HCT116 (cell line): ENCODE data around the gene TFB1M. TPM values are rescaled to one million over a fixed set of nuclear protein-coding genes. Genes with fewer than 3 reads are reported as not detected.
"Not testable (repeated sequence)": the region's sequence is repeated elsewhere in the genome, so short reads cannot be mapped to it uniquely, and the experiment has no call there.

ENCODE experiments used
- ATAC-seq: fragments of 200-7000 bp; cut with Tn5 transposase; 2 replicates; pipeline ENCODE4 v1.9.1; 2020; ENCODE audit warnings: mild to moderate bottlenecking, moderate library complexity
- BruUV-seq: library from RNA; stranded (reverse); fragments of 400-500 nt; replicated peaks from 2 replicates; lab custom pipeline; 2021; lab: Mats Ljungman, UMichigan
- CTCF ChIA-PET: fragments of 300-600 bp; sonication (Branson Sonifier 250); formaldehyde crosslinking; loops from one replicate; lab custom pipeline; 2021; ENCODE audit warnings: antibody characterized with exemption; lab: Charles Lee
- POLR2A ChIA-PET: fragments of 300-600, 350-600 bp; sonication (Branson Sonifier 250); formaldehyde crosslinking; loops from one replicate; lab custom pipeline; 2021; ENCODE audit warnings: antibody characterized with exemption; lab: Charles Lee
- RAD21 ChIA-PET, 2 experiments: fragments of 300-600 bp; sonication (Branson Sonifier 250); formaldehyde crosslinking; loops; one replicate each; lab custom pipeline; 2023; ENCODE audit warnings: low total read pairs in 2 of 2; ENCODE audit not compliant: uncharacterized antibody in 2 of 2, unreplicated experiment in 2 of 2, low non-redundant PET in 1 of 2; lab: Charles Lee
- DNase-seq: peaks from one replicate; pipeline ENCODE4 v3.0.0-alpha.2; 2010; ENCODE audit warnings: low read depth, low spot score
- H2AFZ ChIP-seq: fragments of 200-600 bp; shearing (Covaris generic), sonication (generic); 2 replicates; pipeline ENCODE4 v1.6.1; 2017; ENCODE audit warnings: low read depth, mixed run types, mixed read lengths, antibody characterized with exemption, low read length; ENCODE audit not compliant: poor library complexity, severe bottlenecking
- H3K27ac ChIP-seq: 2 replicates; pipeline ENCODE4 v1.5.1; 2012; ENCODE audit warnings: low read depth, low read length
- H3K27me3 ChIP-seq: fragments of 200-600 bp; sonication (generic); 2 replicates; pipeline ENCODE4 v1.6.1; 2016; ENCODE audit warnings: mixed run types, low read length, mixed read lengths; ENCODE audit not compliant: insufficient read depth
- H3K36me3 ChIP-seq, 2 experiments: fragments of 200-500 bp in 1 of 2; fragments of 200-600 bp in 1 of 2; sonication (Bioruptor generic) in 1 of 2; sonication (generic) in 1 of 2; 2 replicates each; pipeline versions ENCODE4 v1.5.1 to v1.6.1; 2014 to 2016; ENCODE audit warnings: low read length in 2 of 2, inconsistent platforms in 1 of 2, mixed read lengths in 1 of 2, mixed run types in 1 of 2; ENCODE audit not compliant: insufficient read depth in 2 of 2, control insufficient read depth in 1 of 2
- H3K4me1 ChIP-seq, 2 experiments: fragments of 200-600 bp in 1 of 2; sonication (generic) in 1 of 2; 2 replicates each; pipeline versions ENCODE4 v1.5.1 to v1.6.1; 2012 to 2017; ENCODE audit warnings: low read length in 2 of 2, inconsistent platforms in 1 of 2, mild to moderate bottlenecking in 1 of 2, mixed read lengths in 1 of 2, mixed run types in 1 of 2, moderate library complexity in 1 of 2; ENCODE audit not compliant: insufficient read depth in 2 of 2, control insufficient read depth in 1 of 2
- H3K4me2 ChIP-seq: fragments of 200-600 bp; sonication (generic); 2 replicates; pipeline ENCODE4 v1.6.1; 2017; ENCODE audit warnings: mixed run types, low read length, mixed read lengths
- H3K4me3 ChIP-seq, 2 experiments: fragments of 200-600 bp in 1 of 2; sonication (generic) in 1 of 2; replicated peaks in 1 of 2; 2 replicates each; pipeline ENCODE4 v1.5.1; 2011 to 2016; ENCODE audit warnings: low read length in 2 of 2, control low read depth in 1 of 2, low read depth in 1 of 2, mild to moderate bottlenecking in 1 of 2, mixed read lengths in 1 of 2, mixed run types in 1 of 2
- H3K79me2 ChIP-seq: fragments of 200-600 bp; sonication (generic); 2 replicates; pipeline ENCODE4 v1.6.1; 2017; ENCODE audit warnings: mild to moderate bottlenecking, mixed run types, low read length, moderate library complexity, mixed read lengths; ENCODE audit not compliant: insufficient read depth
- H3K9ac ChIP-seq: fragments of 200-600 bp; sonication (generic); 2 replicates; pipeline ENCODE4 v1.6.1; 2016; ENCODE audit warnings: low read length, mixed read lengths
- H3K9me2 ChIP-seq: fragments of 200-600 bp; sonication (generic), shearing (Covaris generic); 2 replicates; pipeline ENCODE4 v1.6.1; 2017; ENCODE audit warnings: mixed run types, mild to moderate bottlenecking, moderate library complexity; ENCODE audit not compliant: insufficient read depth
- H3K9me3 ChIP-seq, 2 experiments: fragments of 200-500 bp in 1 of 2; fragments of 200-600 bp in 1 of 2; sonication (Bioruptor generic) in 1 of 2; sonication (generic) in 1 of 2; 2 replicates each; pipeline ENCODE4 v1.6.1; 2014 to 2017; ENCODE audit warnings: low read length in 2 of 2, mixed read lengths in 2 of 2, inconsistent platforms in 1 of 2, low read depth in 1 of 2, mild to moderate bottlenecking in 1 of 2, mixed run types in 1 of 2, moderate library complexity in 1 of 2; ENCODE audit not compliant: control insufficient read depth in 1 of 2, insufficient read depth in 1 of 2
- H4K20me1 ChIP-seq: fragments of 200-600 bp; sonication (generic), shearing (Covaris generic); 2 replicates; pipeline ENCODE4 v1.6.1; 2017; ENCODE audit warnings: mixed run types, mild to moderate bottlenecking, moderate library complexity; ENCODE audit not compliant: insufficient read depth
- CBX3 ChIP-seq: IDR thresholded peaks from 2 replicates; pipeline ENCODE4 v1.6.1; 2012; ENCODE audit warnings: low read depth
- EGR1 ChIP-seq: IDR thresholded peaks from 2 replicates; pipeline ENCODE4 v1.6.1; 2012; ENCODE audit warnings: low read depth
- ELF1 ChIP-seq: IDR thresholded peaks from 2 replicates; pipeline ENCODE4 v1.6.1; 2012; ENCODE audit warnings: low read depth, borderline replicate concordance
- JUND ChIP-seq: IDR thresholded peaks from 2 replicates; pipeline ENCODE4 v1.6.1; 2012
- SIN3A ChIP-seq: IDR thresholded peaks from 2 replicates; pipeline ENCODE4 v1.6.1; 2012; ENCODE audit warnings: low read depth
- ZFX ChIP-seq: fragments of 450-650 bp; IDR thresholded peaks from 2 replicates; pipeline ENCODE4 v1.6.1; 2017
- intact Hi-C: fragments of 100-400 bp; cut with micrococcal nuclease; formaldehyde crosslinking; loops from 2 replicates; pipeline ENCODE4 v1.10.0; 2022
- total RNA-seq: library from RNA; stranded (reverse); gene quantifications from one replicate; pipeline ENCODE4 v1.2.1, GENCODE V29; 2021; ENCODE audit not compliant: unreplicated experiment
- TF ChIP-seq, protein P1 (sequence below): IDR thresholded peaks from 2 replicates; pipeline ENCODE4 v1.6.1; 2012

The TFB1M gene
- total RNA-seq, 1 experiment from 2014 or later: 43.8 TPM

GRCh38 chr6:155314092-155314772 is at the start of gene TFB1M (continued):
- TF ChIP-seq, protein P1, sequence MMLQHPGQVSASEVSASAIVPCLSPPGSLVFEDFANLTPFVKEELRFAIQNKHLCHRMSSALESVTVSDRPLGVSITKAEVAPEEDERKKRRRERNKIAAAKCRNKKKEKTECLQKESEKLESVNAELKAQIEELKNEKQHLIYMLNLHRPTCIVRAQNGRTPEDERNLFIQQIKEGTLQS: no peak
- TF ChIP-seq ZFX (no peak), JUND (no peak), EGR1 (no peak), ELF1 (peak; percentile 68), SIN3A (peak; percentile 79), CBX3 (no peak)

GRCh38 chr6:155364021-155364420 is 49.7 kb upstream of the TFB1M start:
- H3K4me2 ChIP-seq, CTCF ChIA-PET, H3K9ac ChIP-seq, H3K27me3 ChIP-seq, H2AFZ ChIP-seq, H4K20me1 ChIP-seq, H3K4me3 ChIP-seq, H3K9me2 ChIP-seq, H3K27ac ChIP-seq, ATAC-seq, BruUV-seq, H3K36me3 ChIP-seq, POLR2A ChIA-PET, RAD21 ChIA-PET, H3K79me2 ChIP-seq, H3K4me1 ChIP-seq, H3K9me3 ChIP-seq, intact Hi-C loops, DNase-seq: not testable (repeated sequence)

DNA sequence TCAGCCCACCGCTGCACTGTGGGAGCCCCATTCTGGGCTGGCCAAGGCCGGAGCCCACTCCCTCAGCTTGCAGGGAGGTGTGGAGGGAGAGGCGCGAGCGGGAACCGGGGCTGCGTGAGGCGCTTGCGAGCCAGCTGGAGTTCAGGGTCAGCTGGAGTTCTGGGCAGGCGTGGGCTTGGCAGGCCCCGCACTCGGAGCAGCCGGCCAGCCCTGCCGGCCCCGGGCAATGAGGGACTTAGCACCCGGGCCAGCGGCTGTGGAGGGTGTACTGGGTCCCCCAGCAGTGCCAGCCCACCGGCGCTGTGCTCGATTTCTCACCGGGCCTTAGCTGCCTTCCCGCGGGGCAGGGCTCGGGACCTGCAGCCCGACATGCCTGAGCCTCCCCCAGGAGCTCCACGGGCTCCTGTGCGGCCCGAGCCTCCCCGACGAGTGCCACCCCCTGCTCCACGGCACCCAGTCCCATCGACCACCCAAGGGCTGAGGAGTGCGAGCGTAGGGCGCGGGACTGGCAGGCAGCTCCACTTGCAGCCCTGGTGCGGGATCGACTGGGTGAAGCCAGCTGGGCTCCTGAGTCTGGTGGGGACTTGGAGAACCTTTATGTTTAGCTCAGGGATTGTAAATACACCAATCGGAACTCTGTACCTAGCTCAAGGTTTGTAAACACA is 48.8 kb upstream of the TFB1M start:
- DNase-seq, ATAC-seq, H3K27ac ChIP-seq, CTCF ChIA-PET, H3K9ac ChIP-seq, H3K4me3 ChIP-seq, H3K4me2 ChIP-seq, H4K20me1 ChIP-seq, H3K9me2 ChIP-seq, POLR2A ChIA-PET, intact Hi-C loops, RAD21 ChIA-PET, H3K27me3 ChIP-seq, BruUV-seq, H3K9me3 ChIP-seq, H3K36me3 ChIP-seq, H3K4me1 ChIP-seq, H2AFZ ChIP-seq, H3K79me2 ChIP-seq: not testable (repeated sequence)
